Esophagus squamous epithelium (tissue), 5 donors: ENCODE data around the gene COL27A1. TPM values are rescaled to one million over a fixed set of nuclear protein-coding genes. Genes with fewer than 3 reads are reported as not detected.

ENCODE experiments used
- DNase-seq: peaks from one replicate; lab custom pipeline; 2025; lab: John Stamatoyannopoulos, UW
- H3K27ac ChIP-seq, 4 donors: fragments of 200-600 bp; sonication (generic); one replicate each; pipeline ENCODE4 v1.5.1; 2016 to 2019; ENCODE audit warnings: mild to moderate bottlenecking in 1 of 4
- H3K27me3 ChIP-seq, 4 donors: fragments of 200-600 bp; sonication (generic); 1 replicate in 3 of 4; 2 replicates in 1 of 4; pipeline versions ENCODE4 v1.5.1 to v1.6.0; 2017 to 2021; ENCODE audit warnings: antibody characterized with exemption in 1 of 4
- H3K36me3 ChIP-seq, 3 donors: fragments of 200-600 bp; sonication (generic); one replicate each; pipeline ENCODE4 v1.5.1; 2016 to 2019
- H3K4me1 ChIP-seq, 3 donors: fragments of 200-600 bp; sonication (generic); one replicate each; pipeline ENCODE4 v1.5.1; 2017 to 2019
- H3K4me3 ChIP-seq, 4 donors: fragments of 200-600 bp; sonication (generic); 1 replicate in 3 of 4; 2 replicates in 1 of 4; pipeline ENCODE4 v1.5.1; 2016 to 2019; ENCODE audit warnings: mild to moderate bottlenecking in 2 of 4, moderate library complexity in 1 of 4
- H3K9me3 ChIP-seq, 3 donors: fragments of 200-600 bp; sonication (generic); one replicate each; pipeline ENCODE4 v1.5.1; 2016 to 2019
- CTCF ChIP-seq, 6 experiments: fragments of 450-650 bp in 4 of 6; fragments of 200-600 bp in 2 of 6; sonication (generic) in 2 of 6; IDR thresholded peaks; one replicate each; pipeline ENCODE4 v1.5.1; 2016 to 2019; ENCODE audit warnings: antibody characterized with exemption in 6 of 6, mild to moderate bottlenecking in 4 of 6, moderate library complexity in 4 of 6
- POLR2A ChIP-seq, 4 donors: fragments of 450-650 bp; IDR thresholded peaks; one replicate each; pipeline ENCODE4 v1.6.1; 2017; ENCODE audit warnings: antibody characterized with exemption in 4 of 4, mild to moderate bottlenecking in 4 of 4, moderate library complexity in 3 of 4
- WGBS, 2 donors: methylation state at CpG; one replicate each; pipeline ENCODE4 v1.1.5; 2018; 5-methylcytosine and 5-hydroxymethylcytosine counted together
- intact Hi-C: fragments of 100-400 bp; cut with DNase I; formaldehyde crosslinking; loops from one replicate; pipeline ENCODE4 v1.15.0; 2022
- total RNA-seq, 4 donors: library from RNA; depleted of rRNA; stranded (reverse); fragments of >200 nt; gene quantifications; one replicate each; pipeline ENCODE4 v1.1.0, GENCODE V29; 2016
- donor health status: DM: yes; HTN: yes; CAD: no.

Gene COL27A1
- total RNA-seq, 4 donors from 2014 or later = 7.5 to 34.0 (median 12.0) TPM

GRCh38 chr9:114247491-114247890 lies 92.2 kb downstream of the COL27A1 start:
- no peak overlapping the region for H3K27ac ChIP-seq
- DNase-seq = no peak
- no peaks in the 10 kb centered on the region for H3K27me3 ChIP-seq
- peaks cover 4 to 19% (median 4%) of the 10 kb centered on the region in 3 donors for H3K4me1 ChIP-seq
- H3K9me3 ChIP-seq = no peaks in the 10 kb centered on the region
- whole genome bisulfite sequencing, 2 donors = 60 to 64% methylated on average over 2 to 5 of the region's 5 CpGs
- intact Hi-C loops = no loop called here
- no peaks in the 10 kb centered on the region for H3K36me3 ChIP-seq
- TF ChIP-seq CTCF (IDR thresholded peaks at IDR 0.05) = no peak
- no peak for TF ChIP-seq POLR2A (IDR thresholded peaks at IDR 0.05)
- no peak overlapping the region for H3K4me3 ChIP-seq

- no peaks in the 10 kb centered on the region for H3K36me3 ChIP-seq
- peaks cover 4 to 19% (median 4%) of the 10 kb centered on the region in 3 donors for H3K4me1 ChIP-seq
- 81 to 91% methylated on average over 3 to 7 of the region's 11 CpGs for WGBS, 2 donors
- intact Hi-C loops = no loop called here
- TF ChIP-seq CTCF (IDR thresholded peaks at IDR 0.05) (no peak), POLR2A (IDR thresholded peaks at IDR 0.05) (no peak)
- DNase-seq = no peak
- H3K9me3 ChIP-seq = no peaks in the 10 kb centered on the region
- H3K27ac ChIP-seq = no peak overlapping the region
- no peak overlapping the region for H3K4me3 ChIP-seq
- no peaks in the 10 kb centered on the region for H3K27me3 ChIP-seq
These were observed 93.0 kb downstream of the COL27A1 start for GRCh38 chr9:114248299-114248707.

- WGBS, 2 donors = 73 to 78% methylated on average over 15 to 16 of the region's 21 CpGs
- no peaks in the 10 kb centered on the region for H3K9me3 ChIP-seq
- no peaks in the 10 kb centered on the region for H3K36me3 ChIP-seq
- no peak for DNase-seq
- intact Hi-C loops = no loop called here
- H3K27me3 ChIP-seq = no peaks in the 10 kb centered on the region
- TF ChIP-seq POLR2A (IDR thresholded peaks at IDR 0.05) (no peak), CTCF (IDR thresholded peaks at IDR 0.05) (no peak)
- peak overlapping the region in 1 of 4 donors; percentile 42 for H3K4me3 ChIP-seq
- H3K27ac ChIP-seq = peak overlapping the region in 2 of 4 donors; percentile 14 to 23
- H3K4me1 ChIP-seq = peaks cover 4 to 19% (median 4%) of the 10 kb centered on the region in 3 donors
These were observed 94.3 kb downstream of the COL27A1 start for GRCh38 chr9:114249424-114250234.

GRCh38 chr9:114250235-114250568 lies 94.9 kb downstream of the COL27A1 start:
- Histone ChIP-seq H3K36me3 (no peaks in the 10 kb centered on the region), H3K4me1 (peaks cover 4 to 19% (median 4%) of the 10 kb centered on the region in 3 donors), H3K9me3 (no peaks in the 10 kb centered on the region), H3K4me3 (peak overlapping the region in 1 of 4 donors; percentile 42), H3K27ac (peak overlapping the region in 2 of 4 donors; percentile 14 to 23), H3K27me3 (no peaks in the 10 kb centered on the region)
- no peak for DNase-seq
- WGBS, 2 donors = 35 to 82% methylated on average over 2 to 7 of the region's 13 CpGs
- intact Hi-C loops = no loop called here
- TF ChIP-seq POLR2A (IDR thresholded peaks at IDR 0.05) = no peak
- no peak for TF ChIP-seq CTCF (IDR thresholded peaks at IDR 0.05)

- no peak for TF ChIP-seq CTCF (IDR thresholded peaks at IDR 0.05)
- no peak for TF ChIP-seq POLR2A (IDR thresholded peaks at IDR 0.05)
- no peaks in the 10 kb centered on the region for H3K27me3 ChIP-seq
These were observed 95.3 kb downstream of the COL27A1 start for GRCh38 chr9:114250648-114251047.

More at GRCh38 chr9:114250648-114251047, 95.3 kb downstream of the COL27A1 start:
- Histone ChIP-seq H3K36me3 (no peaks in the 10 kb centered on the region), H3K9me3 (no peaks in the 10 kb centered on the region), H3K4me3 (peak overlapping the region in 1 of 4 donors; percentile 42), H3K27ac (peak overlapping the region in 2 of 4 donors; percentile 14 to 23), H3K4me1 (peaks cover 4 to 19% (median 4%) of the 10 kb centered on the region in 3 donors)
- no peak for DNase-seq
- WGBS, 2 donors = 21 to 68% methylated on average over 1 to 3 of the region's 3 CpGs
- intact Hi-C loops = no loop called here
